Sigmoid colon (tissue), 7 donors: Measurements from ENCODE around the gene CMTM2. TPM values are rescaled to one million over a fixed set of nuclear protein-coding genes. Genes with fewer than 3 reads are reported as not detected.

Experiments used
- DNase-seq: peaks from one replicate; pipeline ENCODE4 v3.0.0-alpha.2; 2019
- H3K27ac ChIP-seq, 4 donors: fragments of 200-600 bp; sonication (generic); one replicate each; pipeline ENCODE4 v1.5.1; 2016 to 2019; ENCODE audit warnings: mild to moderate bottlenecking in 1 of 4
- H3K27me3 ChIP-seq, 3 donors: fragments of 200-600 bp; sonication (generic); one replicate each; pipeline ENCODE4 v1.5.1; 2019; ENCODE audit warnings: mild to moderate bottlenecking in 1 of 3
- H3K36me3 ChIP-seq, 4 donors: fragments of 200-600 bp; sonication (generic); one replicate each; pipeline ENCODE4 v1.5.1; 2016 to 2019
- H3K4me1 ChIP-seq, 4 donors: fragments of 200-600 bp; sonication (generic); one replicate each; pipeline ENCODE4 v1.5.1; 2017 to 2019
- H3K4me3 ChIP-seq, 4 donors: fragments of 200-600 bp; sonication (generic); one replicate each; pipeline ENCODE4 v1.5.1; 2017 to 2019; ENCODE audit warnings: mild to moderate bottlenecking in 2 of 4, moderate library complexity in 1 of 4
- H3K9me3 ChIP-seq, 4 donors: fragments of 200-600 bp in 3 of 4; sonication (generic) in 3 of 4; one replicate each; pipeline versions ENCODE4 v1.5.1 to v1.6.1; 2013 to 2019
- CTCF ChIP-seq, 4 experiments: fragments of 450-650 bp in 3 of 4; fragments of 200-600 bp in 1 of 4; IDR thresholded peaks; one replicate each; pipeline ENCODE4 v1.5.1; 2016 to 2019; ENCODE audit warnings: antibody characterized with exemption in 4 of 4, mild to moderate bottlenecking in 3 of 4, moderate library complexity in 2 of 4
- EP300 ChIP-seq, 4 donors: sonication (generic); formaldehyde crosslinking; IDR thresholded peaks; one replicate each; pipeline ENCODE4 v1.6.1; 2017; ENCODE audit warnings: antibody characterized with exemption in 4 of 4
- POLR2A ChIP-seq, 2 donors: fragments of 450-650 bp; IDR thresholded peaks; one replicate each; pipeline ENCODE4 v1.6.1; 2016; ENCODE audit warnings: antibody characterized with exemption in 2 of 2, mild to moderate bottlenecking in 2 of 2, moderate library complexity in 2 of 2
- POLR2AphosphoS5 ChIP-seq, 4 donors: sonication (generic); formaldehyde crosslinking; IDR thresholded peaks; one replicate each; pipeline ENCODE4 v1.6.1; 2017; ENCODE audit warnings: antibody characterized with exemption in 4 of 4
- WGBS, 2 donors: extraction: QIAGEN DNeasy Blood & Tissue Kit; methylation state at CpG; one replicate each; pipeline ENCODE4 v1.1.7; 2013; 5-methylcytosine and 5-hydroxymethylcytosine counted together
- intact Hi-C: fragments of 100-400 bp; cut with DNase I; formaldehyde crosslinking; loops from one replicate; pipeline ENCODE4 v1.15.1; 2023
- polyA plus RNA-seq, 3 donors: library from polyadenylated mRNA; stranded (reverse); fragments of 200-250 nt; gene quantifications; one replicate each; pipeline ENCODE4 v1.2.3, GENCODE V29; 2013
- total RNA-seq, 4 donors: library from RNA; depleted of rRNA; stranded (reverse); fragments of >200 nt; gene quantifications; one replicate each; pipeline ENCODE4 v1.1.0, GENCODE V29; 2016
- donor health status: healthy with polysubstance abuse.
- donor health status: Bipolar disorder and iron deficiency.
- donor health status: healthy.

CMTM2 gene
- total and polyA plus RNA-seq, 7 donors: 0.33 TPM; not detected in 6

- Histone ChIP-seq H3K36me3 (peaks cover 0 to 56% (median 4%) of the 10 kb centered on the region in 4 donors), H3K4me3 (no peak overlapping the region), H3K4me1 (no peaks in the 10 kb centered on the region), H3K9me3 (no peaks in the 10 kb centered on the region), H3K27ac (no peak overlapping the region), H3K27me3 (no peaks in the 10 kb centered on the region)
- intact Hi-C loops: no loop called here
- DNase-seq: no peak
- TF ChIP-seq POLR2A (IDR thresholded peaks at IDR 0.05): no peak
- no peak for TF ChIP-seq EP300 (IDR thresholded peaks at IDR 0.05)
- TF ChIP-seq CTCF (IDR thresholded peaks at IDR 0.05): no peak
- TF ChIP-seq POLR2AphosphoS5 (IDR thresholded peaks at IDR 0.05): no peak
- 81 to 89% methylated on average over 3 of the region's 3 CpGs for WGBS, 2 donors
Observed at GRCh38 chr16:66561381-66562080, 17.7 kb upstream of the CMTM2 start.

GRCh38 chr16:66562409-66562808, 16.9 kb upstream of the CMTM2 start:
- peaks cover 0 to 60% (median 5%) of the 10 kb centered on the region in 4 donors for H3K36me3 ChIP-seq
- H3K27ac ChIP-seq: no peak overlapping the region
- intact Hi-C loops: no loop called here
- H3K27me3 ChIP-seq: no peaks in the 10 kb centered on the region
- no peaks in the 10 kb centered on the region for H3K9me3 ChIP-seq
- TF ChIP-seq CTCF (IDR thresholded peaks at IDR 0.05) (no peak), EP300 (IDR thresholded peaks at IDR 0.05) (no peak), POLR2A (IDR thresholded peaks at IDR 0.05) (no peak), POLR2AphosphoS5 (IDR thresholded peaks at IDR 0.05) (no peak)
- no peaks in the 10 kb centered on the region for H3K4me1 ChIP-seq
- WGBS, 2 donors: 83 to 84% methylated on average over 1 of the region's 1 CpG
- DNase-seq: no peak
- H3K4me3 ChIP-seq: no peak overlapping the region

- TF ChIP-seq EP300 (IDR thresholded peaks at IDR 0.05) (no peak), CTCF (IDR thresholded peaks at IDR 0.05) (no peak), POLR2AphosphoS5 (IDR thresholded peaks at IDR 0.05) (no peak), POLR2A (IDR thresholded peaks at IDR 0.05) (no peak)
- no peak for DNase-seq
- intact Hi-C loops: no loop called here
- Histone ChIP-seq H3K4me3 (no peak overlapping the region), H3K9me3 (no peaks in the 10 kb centered on the region), H3K27me3 (no peaks in the 10 kb centered on the region), H3K36me3 (peaks cover 0 to 60% (median 5%) of the 10 kb centered on the region in 4 donors), H3K4me1 (no peaks in the 10 kb centered on the region), H3K27ac (no peak overlapping the region)
- WGBS, 2 donors: 80 to 93% methylated on average over 2 of the region's 2 CpGs
Observed at GRCh38 chr16:66562986-66563385, 16.3 kb upstream of the CMTM2 start.

GRCh38 chr16:66563574-66564334, 15.5 kb upstream of the CMTM2 start:
- Histone ChIP-seq H3K27ac (no peak overlapping the region), H3K4me3 (no peak overlapping the region), H3K9me3 (no peaks in the 10 kb centered on the region), H3K36me3 (peaks cover 0 to 55% (median 5%) of the 10 kb centered on the region in 4 donors), H3K4me1 (no peaks in the 10 kb centered on the region), H3K27me3 (no peaks in the 10 kb centered on the region)
- DNase-seq: no peak
- TF ChIP-seq CTCF (IDR thresholded peaks at IDR 0.05): no peak
- TF ChIP-seq POLR2AphosphoS5 (IDR thresholded peaks at IDR 0.05): no peak
- TF ChIP-seq POLR2A (IDR thresholded peaks at IDR 0.05): no peak
- intact Hi-C loops: no loop called here
- WGBS, 2 donors: 95 to 98% methylated on average over 2 of the region's 2 CpGs
